Liver (tissue), 9 donors: ENCODE data around the gene CIAO3. TPM values are rescaled to one million over a fixed set of nuclear protein-coding genes. Genes with fewer than 3 reads are reported as not detected.

Source experiments
- DNase-seq: peaks from one replicate; pipeline ENCODE4 v3.0.0-alpha.2; 2017; ENCODE audit warnings: low spot score
- H3K27ac ChIP-seq, 2 donors: one replicate each; pipeline ENCODE4 v1.7.0; 2013; ENCODE audit warnings: inconsistent platforms in 2 of 2, low read length in 2 of 2, control low read depth in 1 of 2, low read depth in 1 of 2, mild to moderate bottlenecking in 1 of 2
- H3K27me3 ChIP-seq, 4 donors: one replicate each; pipeline versions ENCODE4 v1.6.1 to v1.7.0; 2013; ENCODE audit warnings: low read length in 3 of 4, inconsistent platforms in 1 of 4, mild to moderate bottlenecking in 1 of 4, moderate library complexity in 1 of 4; ENCODE audit not compliant: control insufficient read depth in 4 of 4, insufficient read depth in 4 of 4
- H3K36me3 ChIP-seq, 4 donors: one replicate each; pipeline versions ENCODE4 v1.6.1 to v1.7.0; 2013; ENCODE audit warnings: low read length in 3 of 4, mild to moderate bottlenecking in 3 of 4, low read depth in 1 of 4, moderate library complexity in 1 of 4; ENCODE audit not compliant: control insufficient read depth in 4 of 4, insufficient read depth in 3 of 4
- H3K4me1 ChIP-seq, 4 donors: one replicate each; pipeline versions ENCODE4 v1.6.1 to v1.7.0; 2013; ENCODE audit warnings: low read length in 3 of 4, mild to moderate bottlenecking in 3 of 4, moderate library complexity in 1 of 4; ENCODE audit not compliant: control insufficient read depth in 4 of 4, insufficient read depth in 4 of 4
- H3K4me3 ChIP-seq, 3 donors: one replicate each; pipeline versions ENCODE4 v1.6.1 to v1.7.0; 2013; ENCODE audit warnings: low read length in 3 of 3, control low read depth in 1 of 3, low read depth in 1 of 3, mild to moderate bottlenecking in 1 of 3
- H3K9ac ChIP-seq, 2 donors: one replicate each; pipeline ENCODE4 v1.7.0; 2013; ENCODE audit warnings: low read length in 2 of 2, mild to moderate bottlenecking in 2 of 2, moderate library complexity in 2 of 2, control low read depth in 1 of 2, low read depth in 1 of 2
- H3K9me3 ChIP-seq, 4 donors: one replicate each; pipeline versions ENCODE4 v1.6.1 to v1.7.0; 2013; ENCODE audit warnings: low read length in 3 of 4; ENCODE audit not compliant: control insufficient read depth in 4 of 4
- EGR1 ChIP-seq, 2 donors: IDR thresholded peaks; 2 replicates each; pipeline ENCODE4 v1.6.1; 2016 to 2018; ENCODE audit warnings: antibody characterized with exemption in 2 of 2, low read depth in 2 of 2
- FOXA1 ChIP-seq: IDR thresholded peaks from 2 replicates; pipeline ENCODE4 v1.6.1; 2016; ENCODE audit warnings: antibody characterized with exemption
- FOXA2 ChIP-seq: IDR thresholded peaks from 2 replicates; pipeline ENCODE4 v1.6.1; 2016; ENCODE audit warnings: antibody characterized with exemption
- GABPA ChIP-seq, 2 donors: IDR thresholded peaks in 1 of 2; conservative IDR thresholded peaks in 1 of 2; 2 replicates each; pipeline ENCODE4 v1.6.1; 2016; ENCODE audit warnings: antibody characterized with exemption in 2 of 2, mild to moderate bottlenecking in 1 of 2, moderate library complexity in 1 of 2
- HNF4A ChIP-seq, 2 donors: conservative IDR thresholded peaks; 2 replicates each; pipeline ENCODE4 v1.6.1; 2016; ENCODE audit warnings: antibody characterized with exemption in 2 of 2, mild to moderate bottlenecking in 2 of 2
- HNF4G ChIP-seq: IDR thresholded peaks from 2 replicates; pipeline ENCODE4 v1.6.1; 2016; ENCODE audit warnings: antibody characterized with exemption
- JUND ChIP-seq, 2 donors: IDR thresholded peaks; 2 replicates each; pipeline ENCODE4 v1.6.1; 2016; ENCODE audit warnings: antibody characterized with exemption in 2 of 2
- NR2F2 ChIP-seq: IDR thresholded peaks from 2 replicates; pipeline ENCODE4 v1.6.1; 2016; ENCODE audit warnings: antibody characterized with exemption
- RAD21 ChIP-seq, 2 donors: IDR thresholded peaks; 2 replicates each; pipeline ENCODE4 v1.6.1; 2016; ENCODE audit warnings: antibody characterized with exemption in 2 of 2, mild to moderate bottlenecking in 2 of 2
- REST ChIP-seq: IDR thresholded peaks from 2 replicates; pipeline ENCODE4 v1.6.1; 2016; ENCODE audit warnings: antibody characterized with exemption, mild to moderate bottlenecking
- RXRA ChIP-seq, 2 donors: IDR thresholded peaks; 2 replicates each; pipeline ENCODE4 v1.6.1; 2017 to 2018; ENCODE audit warnings: antibody characterized with exemption in 2 of 2, mild to moderate bottlenecking in 1 of 2
- SP1 ChIP-seq: IDR thresholded peaks from 2 replicates; pipeline ENCODE4 v1.6.1; 2018; ENCODE audit warnings: antibody characterized with exemption, mild to moderate bottlenecking
- TAF1 ChIP-seq: conservative IDR thresholded peaks from 2 replicates; pipeline ENCODE4 v1.6.1; 2016; ENCODE audit warnings: antibody characterized with exemption, mild to moderate bottlenecking
- WGBS: extraction: QIAGEN DNeasy Blood & Tissue Kit; methylation state at CpG from one replicate; pipeline ENCODE4 v1.1.7; 2013; 5-methylcytosine and 5-hydroxymethylcytosine counted together
- polyA plus RNA-seq, 2 donors: library from polyadenylated mRNA; stranded (reverse) in 1 of 2; unstranded in 1 of 2; fragments of 200-250 nt in 1 of 2; fragments of >200 nt in 1 of 2; fragmentation: Nextera tagmentation in 1 of 2; extraction: Ambion mirVana in 1 of 2; gene quantifications; one replicate each; pipeline versions ENCODE4 v1.2.1 to v1.2.3, GENCODE V29; 2013 to 2015
- total RNA-seq, 2 donors: library from RNA; depleted of rRNA; stranded (reverse); fragments of >200 nt; gene quantifications; one replicate each; pipeline ENCODE4 v1.2.3, GENCODE V29; 2014
- TF ChIP-seq, protein P1 (sequence below): fragments of 150-350 bp; IDR thresholded peaks from 2 replicates; pipeline ENCODE4 v1.5.1; 2017; ENCODE audit warnings: improper control_type of control experiment, low read depth, low read length; ENCODE audit not compliant: missing input control
- TF ChIP-seq, protein P2 (sequence below): IDR thresholded peaks from 2 replicates; pipeline ENCODE4 v1.6.1; 2016; ENCODE audit warnings: antibody characterized with exemption
- TF ChIP-seq, protein P3 (sequence below): IDR thresholded peaks from 2 replicates; pipeline ENCODE4 v1.6.1; 2016; ENCODE audit warnings: antibody characterized with exemption
- TF ChIP-seq, protein P4 (sequence below): IDR thresholded peaks from 2 replicates; pipeline ENCODE4 v1.6.1; 2016; ENCODE audit warnings: antibody characterized with exemption
- donor health status: healthy.
- donor health status: healthy.
- donor health status: healthy.
- donor health status: healthy.
- donor health status: healthy.

Gene CIAO3
- total and polyA plus RNA-seq, 4 donors = 13.2 to 24.3 (median 16.5) TPM

GRCh38 chr16:779561-779960 lies 38.8 kb upstream of the CIAO3 start:
- Histone ChIP-seq H3K9ac (no peak overlapping the region), H3K27me3 (peaks cover 0 to 4% (median 0%) of the 10 kb centered on the region in 4 donors), H3K9me3 (no peaks in the 10 kb centered on the region), H3K36me3 (no peaks in the 10 kb centered on the region), H3K4me3 (no peak overlapping the region), H3K4me1 (no peaks in the 10 kb centered on the region), H3K27ac (no peak overlapping the region)
- TF ChIP-seq HNF4G (no peak), FOXA1 (no peak), FOXA2 (no peak), TAF1 (no peak), JUND (IDR thresholded peaks at IDR 0.05) (no peak), NR2F2 (no peak), RAD21 (IDR thresholded peaks at IDR 0.05) (no peak), HNF4A (conservative IDR thresholded peaks at IDR 0.05) (no peak), REST (no peak), SP1 (no peak)
- TF ChIP-seq, protein P1, sequence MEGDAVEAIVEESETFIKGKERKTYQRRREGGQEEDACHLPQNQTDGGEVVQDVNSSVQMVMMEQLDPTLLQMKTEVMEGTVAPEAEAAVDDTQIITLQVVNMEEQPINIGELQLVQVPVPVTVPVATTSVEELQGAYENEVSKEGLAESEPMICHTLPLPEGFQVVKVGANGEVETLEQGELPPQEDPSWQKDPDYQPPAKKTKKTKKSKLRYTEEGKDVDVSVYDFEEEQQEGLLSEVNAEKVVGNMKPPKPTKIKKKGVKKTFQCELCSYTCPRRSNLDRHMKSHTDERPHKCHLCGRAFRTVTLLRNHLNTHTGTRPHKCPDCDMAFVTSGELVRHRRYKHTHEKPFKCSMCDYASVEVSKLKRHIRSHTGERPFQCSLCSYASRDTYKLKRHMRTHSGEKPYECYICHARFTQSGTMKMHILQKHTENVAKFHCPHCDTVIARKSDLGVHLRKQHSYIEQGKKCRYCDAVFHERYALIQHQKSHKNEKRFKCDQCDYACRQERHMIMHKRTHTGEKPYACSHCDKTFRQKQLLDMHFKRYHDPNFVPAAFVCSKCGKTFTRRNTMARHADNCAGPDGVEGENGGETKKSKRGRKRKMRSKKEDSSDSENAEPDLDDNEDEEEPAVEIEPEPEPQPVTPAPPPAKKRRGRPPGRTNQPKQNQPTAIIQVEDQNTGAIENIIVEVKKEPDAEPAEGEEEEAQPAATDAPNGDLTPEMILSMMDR = no peak
- TF ChIP-seq, protein P2, sequence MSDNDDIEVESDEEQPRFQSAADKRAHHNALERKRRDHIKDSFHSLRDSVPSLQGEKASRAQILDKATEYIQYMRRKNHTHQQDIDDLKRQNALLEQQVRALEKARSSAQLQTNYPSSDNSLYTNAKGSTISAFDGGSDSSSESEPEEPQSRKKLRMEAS = no peak
- TF ChIP-seq, protein P3, sequence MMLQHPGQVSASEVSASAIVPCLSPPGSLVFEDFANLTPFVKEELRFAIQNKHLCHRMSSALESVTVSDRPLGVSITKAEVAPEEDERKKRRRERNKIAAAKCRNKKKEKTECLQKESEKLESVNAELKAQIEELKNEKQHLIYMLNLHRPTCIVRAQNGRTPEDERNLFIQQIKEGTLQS = no peak
- TF ChIP-seq, protein P4, sequence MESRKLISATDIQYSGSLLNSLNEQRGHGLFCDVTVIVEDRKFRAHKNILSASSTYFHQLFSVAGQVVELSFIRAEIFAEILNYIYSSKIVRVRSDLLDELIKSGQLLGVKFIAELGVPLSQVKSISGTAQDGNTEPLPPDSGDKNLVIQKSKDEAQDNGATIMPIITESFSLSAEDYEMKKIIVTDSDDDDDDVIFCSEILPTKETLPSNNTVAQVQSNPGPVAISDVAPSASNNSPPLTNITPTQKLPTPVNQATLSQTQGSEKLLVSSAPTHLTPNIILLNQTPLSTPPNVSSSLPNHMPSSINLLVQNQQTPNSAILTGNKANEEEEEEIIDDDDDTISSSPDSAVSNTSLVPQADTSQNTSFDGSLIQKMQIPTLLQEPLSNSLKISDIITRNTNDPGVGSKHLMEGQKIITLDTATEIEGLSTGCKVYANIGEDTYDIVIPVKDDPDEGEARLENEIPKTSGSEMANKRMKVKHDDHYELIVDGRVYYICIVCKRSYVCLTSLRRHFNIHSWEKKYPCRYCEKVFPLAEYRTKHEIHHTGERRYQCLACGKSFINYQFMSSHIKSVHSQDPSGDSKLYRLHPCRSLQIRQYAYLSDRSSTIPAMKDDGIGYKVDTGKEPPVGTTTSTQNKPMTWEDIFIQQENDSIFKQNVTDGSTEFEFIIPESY = no peak
- no peak for DNase-seq
- WGBS = 71% methylated on average over 13 of the region's 13 CpGs

- H3K9ac ChIP-seq = no peak overlapping the region
- H3K36me3 ChIP-seq = no peaks in the 10 kb centered on the region
- peaks cover 0 to 4% (median 0%) of the 10 kb centered on the region in 4 donors for H3K27me3 ChIP-seq
- no peaks in the 10 kb centered on the region for H3K4me1 ChIP-seq
- WGBS = 78% methylated on average over 6 of the region's 6 CpGs
- H3K27ac ChIP-seq = no peak overlapping the region
- no peak for DNase-seq
- TF ChIP-seq, protein P2 = no peak
- TF ChIP-seq RXRA (IDR thresholded peaks at IDR 0.05) (no peak), HNF4G (no peak), EGR1 (IDR thresholded peaks at IDR 0.05; ENCODE audit: low read depth in 2 of 2) (no peak), GABPA (IDR thresholded peaks at IDR 0.05 in 1 of 2, conservative IDR thresholded peaks at IDR 0.05 in 1 of 2) (no peak), JUND (IDR thresholded peaks at IDR 0.05) (no peak), FOXA2 (no peak), NR2F2 (no peak)
- TF ChIP-seq, protein P1 = no peak
- H3K9me3 ChIP-seq = no peaks in the 10 kb centered on the region
- H3K4me3 ChIP-seq = no peak overlapping the region
These were observed 38.2 kb upstream of the CIAO3 start for GRCh38 chr16:778909-779527.
